ENCODE measurements around the gene C4orf50. TPM values are rescaled to one million over a fixed set of nuclear protein-coding genes. Genes with fewer than 3 reads are reported as not detected.

C4orf50 gene
- total RNA-seq, 4 donors from 2014 or later, result 0.14 to 4.9 (median 0.32) TPM; not detected in 1

DNA sequence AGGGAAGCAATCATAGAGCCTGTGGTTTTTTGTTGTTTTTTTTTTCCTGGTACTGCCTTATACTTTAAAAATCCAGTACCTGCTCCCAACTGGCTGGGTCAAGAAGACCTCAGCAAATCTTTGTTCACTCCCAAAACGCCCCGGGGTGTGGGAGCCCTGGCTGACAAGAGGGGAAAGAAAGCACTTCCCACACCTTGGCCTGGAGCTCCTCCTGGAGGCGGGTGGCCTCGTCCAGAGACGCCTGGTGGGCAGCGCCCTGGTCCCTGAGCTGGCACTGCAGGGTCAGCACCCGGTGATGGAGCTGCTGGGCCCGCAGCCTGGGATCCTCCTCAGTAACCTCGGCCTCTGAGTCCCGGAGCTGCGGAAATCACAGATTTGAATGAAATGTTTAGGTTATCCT, 38.2 kb downstream of the C4orf50 start:
- intact Hi-C loops (cut with DNase I; ENCODE audit: low total_unique reads), result no loop called here
- Histone ChIP-seq H3K4me3 (no peak overlapping the region), H3K36me3 (no peaks in the 10 kb centered on the region), H3K27ac (no peak overlapping the region), H3K9me3 (no peaks in the 10 kb centered on the region), H3K27me3 (peaks cover 23% of the 10 kb centered on the region), H3K4me1 (no peaks in the 10 kb centered on the region)
- 10 to 39% methylated on average over 2 to 11 of the region's 11 CpGs for WGBS, 2 donors (ENCODE audit: low coverage in 1 of 2)
- in situ Hi-C loops (cut with MboI; ENCODE audit: low pct_ligation_motif_present in 1 of 4, low pct_unique_long_range_greater_than_20kb in 1 of 4, low sequenced_read_pairs in 3 of 4), result no loop called here
- no peak for DNase-seq
- TF ChIP-seq POLR2AphosphoS5 (IDR thresholded peaks at IDR 0.05), result no peak
- no peak for TF ChIP-seq POLR2A (IDR thresholded peaks at IDR 0.05)
- TF ChIP-seq, protein P1, sequence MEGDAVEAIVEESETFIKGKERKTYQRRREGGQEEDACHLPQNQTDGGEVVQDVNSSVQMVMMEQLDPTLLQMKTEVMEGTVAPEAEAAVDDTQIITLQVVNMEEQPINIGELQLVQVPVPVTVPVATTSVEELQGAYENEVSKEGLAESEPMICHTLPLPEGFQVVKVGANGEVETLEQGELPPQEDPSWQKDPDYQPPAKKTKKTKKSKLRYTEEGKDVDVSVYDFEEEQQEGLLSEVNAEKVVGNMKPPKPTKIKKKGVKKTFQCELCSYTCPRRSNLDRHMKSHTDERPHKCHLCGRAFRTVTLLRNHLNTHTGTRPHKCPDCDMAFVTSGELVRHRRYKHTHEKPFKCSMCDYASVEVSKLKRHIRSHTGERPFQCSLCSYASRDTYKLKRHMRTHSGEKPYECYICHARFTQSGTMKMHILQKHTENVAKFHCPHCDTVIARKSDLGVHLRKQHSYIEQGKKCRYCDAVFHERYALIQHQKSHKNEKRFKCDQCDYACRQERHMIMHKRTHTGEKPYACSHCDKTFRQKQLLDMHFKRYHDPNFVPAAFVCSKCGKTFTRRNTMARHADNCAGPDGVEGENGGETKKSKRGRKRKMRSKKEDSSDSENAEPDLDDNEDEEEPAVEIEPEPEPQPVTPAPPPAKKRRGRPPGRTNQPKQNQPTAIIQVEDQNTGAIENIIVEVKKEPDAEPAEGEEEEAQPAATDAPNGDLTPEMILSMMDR (IDR thresholded peaks at IDR 0.05), result peak in 1 of 5 experiments; percentile 9
- no peak for TF ChIP-seq EP300 (IDR thresholded peaks at IDR 0.05; ENCODE audit: low read depth)

DNA sequence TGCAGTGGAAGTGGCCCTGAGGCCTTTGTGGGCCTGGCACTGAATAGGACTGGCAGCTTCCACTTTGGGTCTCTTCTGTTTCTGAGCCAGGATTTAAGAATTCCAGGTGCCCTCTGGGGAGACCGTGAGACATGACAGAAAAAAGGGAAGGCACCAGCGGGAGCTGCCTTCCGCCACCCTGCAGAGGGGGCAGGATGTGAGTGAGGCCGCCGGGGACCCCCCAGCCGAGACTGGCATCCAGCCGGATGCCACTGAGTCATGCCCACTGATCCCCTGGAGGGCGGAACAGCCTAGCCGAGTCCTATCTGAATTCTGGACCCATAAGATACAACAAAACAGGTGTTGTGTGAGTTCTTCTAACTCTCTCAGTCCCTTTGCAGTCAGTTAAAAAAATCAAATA, 41.3 kb downstream of the C4orf50 start:
- H3K27ac ChIP-seq, result no peak overlapping the region
- intact Hi-C loops (cut with DNase I; ENCODE audit: low total_unique reads), result no loop called here
- in situ Hi-C loops (cut with MboI; ENCODE audit: low pct_ligation_motif_present in 1 of 4, low pct_unique_long_range_greater_than_20kb in 1 of 4, low sequenced_read_pairs in 3 of 4), result no loop called here
- 79% methylated on average over 9 of the region's 9 CpGs; no CpG with 5 or more reads in 1 of the 2 donors for WGBS, 2 donors (ENCODE audit: low coverage in 1 of 2)
- H3K27me3 ChIP-seq, result peaks cover 18% of the 10 kb centered on the region
- H3K36me3 ChIP-seq, result no peaks in the 10 kb centered on the region
- DNase-seq, result no peak
- no peaks in the 10 kb centered on the region for H3K4me1 ChIP-seq
- TF ChIP-seq EP300 (IDR thresholded peaks at IDR 0.05; ENCODE audit: low read depth) (no peak), POLR2AphosphoS5 (IDR thresholded peaks at IDR 0.05) (no peak), POLR2A (IDR thresholded peaks at IDR 0.05) (no peak)
- TF ChIP-seq, protein P1 (IDR thresholded peaks at IDR 0.05), result no peak
- H3K9me3 ChIP-seq, result no peaks in the 10 kb centered on the region
- H3K4me3 ChIP-seq, result no peak overlapping the region

DNA sequence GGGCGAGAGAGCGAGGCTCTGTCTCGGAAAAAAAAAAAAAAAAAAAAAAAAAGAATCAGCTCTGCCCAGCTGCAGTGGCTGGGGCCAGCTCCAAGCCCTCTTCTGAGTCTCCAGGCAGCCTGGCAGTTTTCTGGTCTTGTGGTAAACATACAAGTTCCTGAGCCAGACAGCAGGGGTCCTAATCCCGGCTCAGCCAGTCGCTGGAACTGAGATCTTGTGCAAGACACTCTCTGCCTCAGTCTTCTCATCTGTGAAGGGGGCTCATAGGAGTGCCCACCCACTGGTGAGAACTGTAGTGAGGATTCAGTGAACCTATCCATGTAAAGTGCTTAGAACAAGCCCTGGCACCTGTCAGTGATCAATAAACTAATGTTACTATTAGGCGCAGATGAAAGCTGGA, 41.8 kb downstream of the C4orf50 start:
- no peak for DNase-seq
- Histone ChIP-seq H3K27me3 (peaks cover 16% of the 10 kb centered on the region), H3K9me3 (no peaks in the 10 kb centered on the region), H3K27ac (no peak overlapping the region), H3K36me3 (no peaks in the 10 kb centered on the region), H3K4me3 (no peak overlapping the region), H3K4me1 (no peaks in the 10 kb centered on the region)
- 88 to 100% methylated on average over 1 to 6 of the region's 6 CpGs for WGBS, 2 donors (ENCODE audit: low coverage in 1 of 2)
- in situ Hi-C loops (cut with MboI; ENCODE audit: low pct_ligation_motif_present in 1 of 4, low pct_unique_long_range_greater_than_20kb in 1 of 4, low sequenced_read_pairs in 3 of 4) (no loop called here), intact Hi-C loops (cut with DNase I; ENCODE audit: low total_unique reads) (no loop called here)
- TF ChIP-seq EP300 (IDR thresholded peaks at IDR 0.05; ENCODE audit: low read depth), result no peak
- TF ChIP-seq, protein P1 (IDR thresholded peaks at IDR 0.05), result no peak
- no peak for TF ChIP-seq POLR2AphosphoS5 (IDR thresholded peaks at IDR 0.05)
- TF ChIP-seq POLR2A (IDR thresholded peaks at IDR 0.05), result no peak

GRCh38 chr4:5974321-5974720, 43.9 kb downstream of the C4orf50 start:
- Histone ChIP-seq H3K36me3 (no peaks in the 10 kb centered on the region), H3K4me3 (no peak overlapping the region), H3K27ac (no peak overlapping the region), H3K4me1 (no peaks in the 10 kb centered on the region), H3K27me3 (peaks cover 2% of the 10 kb centered on the region), H3K9me3 (no peaks in the 10 kb centered on the region)
- intact Hi-C loops (cut with DNase I; ENCODE audit: low total_unique reads) (no loop called here), in situ Hi-C loops (cut with MboI; ENCODE audit: low pct_ligation_motif_present in 1 of 4, low pct_unique_long_range_greater_than_20kb in 1 of 4, low sequenced_read_pairs in 3 of 4) (no loop called here)
- no peak for DNase-seq
- WGBS, 2 donors (ENCODE audit: low coverage in 1 of 2), result 64 to 80% methylated on average over 1 to 15 of the region's 15 CpGs
- TF ChIP-seq, protein P1 (IDR thresholded peaks at IDR 0.05), result no peak
- no peak for TF ChIP-seq POLR2AphosphoS5 (IDR thresholded peaks at IDR 0.05)
- TF ChIP-seq POLR2A (IDR thresholded peaks at IDR 0.05), result no peak
- TF ChIP-seq EP300 (IDR thresholded peaks at IDR 0.05; ENCODE audit: low read depth), result no peak
